ENCODE results near the gene MAML3. TPM values are rescaled to one million over a fixed set of nuclear protein-coding genes. Genes with fewer than 3 reads are reported as not detected.

Gene MAML3
- total RNA-seq, 1 donor from 2014 or later = 5.8 TPM

DNA sequence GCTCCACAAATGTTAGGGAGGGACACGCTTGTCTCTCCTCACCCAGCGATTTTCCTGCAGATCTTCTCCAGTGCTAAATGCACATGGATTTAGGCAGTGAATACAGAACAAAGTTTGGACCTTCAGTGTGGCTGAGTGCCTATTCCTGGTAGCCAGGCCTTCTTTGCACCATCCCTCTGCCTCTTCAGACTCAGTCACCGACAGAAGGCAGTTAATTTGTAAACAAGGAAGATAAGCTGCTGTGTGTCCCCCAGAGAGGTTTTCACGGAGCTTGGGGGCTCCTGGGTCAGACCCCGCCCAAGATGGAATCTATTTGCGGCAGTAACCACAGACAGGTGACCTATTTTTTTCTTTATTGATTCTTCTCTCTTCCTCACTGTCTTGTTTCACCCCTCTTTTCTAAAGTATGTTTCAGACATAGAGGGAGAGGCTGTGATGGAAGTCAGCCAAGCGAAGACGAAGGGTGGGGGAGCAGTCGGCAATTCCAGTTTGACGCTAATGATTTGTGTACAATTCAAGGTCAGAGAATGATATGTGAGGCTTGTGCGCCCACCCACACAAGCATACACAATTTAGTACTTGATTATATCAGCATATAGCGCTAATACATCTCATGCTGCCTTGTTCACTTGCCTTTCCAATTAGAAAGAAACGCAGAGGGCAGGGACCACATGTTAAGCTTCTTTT, 287.6 kb downstream of the MAML3 start:
- no peak for DNase-seq (ENCODE audit: low spot score)

DNA sequence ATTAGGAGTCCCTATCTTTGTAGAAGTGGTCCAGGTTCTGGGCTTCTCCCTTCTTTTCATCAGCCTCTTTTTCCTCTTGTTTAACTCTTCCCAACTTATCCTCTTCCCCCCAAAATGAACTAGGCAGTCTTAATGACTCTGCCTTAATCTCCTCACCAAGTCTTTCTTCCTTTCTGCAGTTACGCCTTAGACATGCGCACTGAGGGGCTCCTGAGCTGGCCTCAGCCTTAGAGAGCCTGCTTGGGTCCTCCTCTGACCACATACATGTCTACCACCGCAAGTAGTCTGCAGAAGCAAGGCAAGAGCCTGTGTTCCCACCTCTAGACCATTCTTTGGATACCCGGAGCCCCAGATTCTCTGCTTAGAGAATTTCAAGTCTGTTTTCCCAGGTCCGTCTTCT, 288.4 kb downstream of the MAML3 start:
- DNase-seq (ENCODE audit: low spot score) = no peak

DNA sequence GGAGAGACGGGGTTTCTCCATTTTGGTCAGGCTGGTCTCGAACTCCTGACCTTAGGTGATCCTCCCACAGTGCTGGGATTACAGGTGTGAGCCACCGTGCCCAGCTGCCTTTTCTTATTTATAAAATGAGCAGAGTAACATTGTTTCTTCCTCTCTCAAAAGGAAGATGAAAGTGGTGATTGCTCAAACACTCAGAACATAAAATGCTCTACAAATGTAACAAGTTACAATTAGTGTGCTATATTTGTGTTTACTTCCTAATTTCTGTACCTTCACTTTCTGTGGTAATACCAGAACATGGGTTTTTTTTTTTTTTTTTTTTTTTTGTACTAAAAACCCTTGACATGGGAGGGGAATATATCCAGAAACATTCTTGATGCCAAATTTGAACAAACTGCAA, 290.5 kb downstream of the MAML3 start:
- DNase-seq (ENCODE audit: low spot score) = no peak

DNA sequence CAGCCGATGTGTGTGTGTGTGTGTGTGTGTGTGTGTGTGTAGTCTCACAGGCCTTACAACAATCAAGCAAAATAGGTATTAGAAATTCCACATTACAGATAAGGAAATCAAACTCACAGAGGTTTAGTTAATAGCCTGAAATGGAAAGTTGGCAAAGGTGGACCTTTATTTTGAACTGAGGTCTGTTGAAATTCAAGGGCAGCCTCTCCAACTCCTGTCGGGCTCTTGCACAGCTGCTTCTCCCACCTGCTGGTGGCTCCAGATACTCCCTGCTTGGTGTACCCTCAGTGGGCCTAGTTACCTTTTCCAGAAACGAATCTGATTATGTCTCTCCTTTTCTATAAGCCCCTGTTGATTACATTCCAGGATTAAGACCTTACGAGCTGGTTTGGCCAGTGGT, 292.5 kb downstream of the MAML3 start:
- no peak for DNase-seq (ENCODE audit: low spot score)

DNA sequence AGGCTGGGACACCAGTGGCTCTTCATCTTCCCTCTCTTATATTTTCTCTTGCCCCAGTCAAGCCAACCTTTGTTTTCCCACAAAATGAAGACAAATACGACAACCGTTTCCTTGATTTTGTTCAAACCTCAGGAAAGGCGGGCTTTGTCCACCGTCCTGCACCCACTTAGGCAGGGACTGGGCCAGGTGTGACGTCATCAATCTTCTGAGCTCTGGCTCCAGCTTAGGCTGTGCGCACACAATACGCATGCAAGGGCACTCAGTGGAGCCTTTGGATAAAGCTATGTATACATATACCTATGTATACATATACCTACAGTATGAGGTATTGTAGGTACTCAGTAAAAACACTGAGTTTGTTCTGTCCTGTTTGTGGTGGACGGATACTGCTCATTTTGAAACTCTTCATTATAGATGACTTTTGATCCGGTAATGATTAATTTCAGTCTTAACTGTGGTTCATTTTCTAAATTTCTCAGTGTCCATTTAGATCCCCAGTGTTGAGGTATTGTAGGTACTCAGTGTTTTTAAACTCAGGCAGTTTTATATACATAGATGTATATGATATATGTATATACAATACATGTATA, 293.5 kb downstream of the MAML3 start:
- DNase-seq (ENCODE audit: low spot score) = no peak

DNA sequence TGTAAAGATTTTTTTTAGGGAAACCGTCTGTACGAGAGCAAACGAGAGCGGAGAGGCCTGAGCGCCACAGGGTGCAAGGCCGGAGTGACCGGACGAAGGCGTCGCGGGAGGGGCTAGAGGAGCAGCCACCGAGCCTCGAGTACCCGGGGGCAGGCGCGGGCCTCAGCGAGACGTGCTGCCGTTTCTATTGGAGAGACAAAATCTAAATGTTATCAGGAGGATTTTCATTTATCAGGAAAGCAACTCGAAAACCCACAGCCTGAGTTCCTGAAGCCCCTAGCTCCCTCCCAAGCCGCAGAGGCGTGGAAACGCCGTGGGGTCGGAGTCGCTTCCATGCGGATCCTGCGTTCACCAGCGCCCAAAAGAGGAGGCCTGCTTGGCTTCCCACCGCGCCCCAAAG, 294.1 kb downstream of the MAML3 start:
- DNase-seq (ENCODE audit: low spot score) = no peak

DNA sequence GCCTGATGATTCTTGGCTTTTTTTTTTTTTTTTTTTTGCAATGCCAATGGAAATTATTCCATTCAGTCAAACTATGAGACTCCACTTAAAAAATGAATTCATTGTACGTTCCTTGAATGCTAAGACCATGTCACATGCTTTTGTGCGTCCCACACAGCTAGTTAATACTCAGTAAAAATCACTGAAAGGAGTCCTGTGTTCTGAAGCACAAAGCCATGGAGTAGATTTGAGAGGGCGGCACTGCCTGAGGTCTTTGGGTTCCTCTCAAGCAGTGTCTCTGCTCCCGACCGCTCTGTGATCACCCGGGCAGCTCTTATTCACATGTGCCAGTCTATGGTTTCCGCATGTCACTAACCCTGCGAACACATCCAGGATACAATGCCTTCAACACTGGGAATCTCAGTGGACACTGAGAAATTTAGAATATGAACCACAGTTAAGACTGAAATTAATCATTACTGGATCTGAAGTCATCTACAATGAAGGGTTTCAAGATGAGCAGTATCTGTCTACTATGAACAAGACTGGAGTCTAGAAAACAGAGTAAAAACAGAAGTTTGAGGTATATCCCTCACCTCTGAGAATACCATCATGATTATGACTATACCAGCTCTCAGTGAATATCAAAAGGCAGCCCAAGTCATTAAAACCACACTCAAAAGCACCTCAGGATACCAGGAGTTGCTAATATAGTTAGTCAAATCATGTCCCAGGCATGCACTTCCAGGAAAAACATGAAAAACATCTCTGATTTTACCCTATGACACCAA, 295.4 kb downstream of the MAML3 start:
- DNase-seq (ENCODE audit: low spot score) = no peak

DNA sequence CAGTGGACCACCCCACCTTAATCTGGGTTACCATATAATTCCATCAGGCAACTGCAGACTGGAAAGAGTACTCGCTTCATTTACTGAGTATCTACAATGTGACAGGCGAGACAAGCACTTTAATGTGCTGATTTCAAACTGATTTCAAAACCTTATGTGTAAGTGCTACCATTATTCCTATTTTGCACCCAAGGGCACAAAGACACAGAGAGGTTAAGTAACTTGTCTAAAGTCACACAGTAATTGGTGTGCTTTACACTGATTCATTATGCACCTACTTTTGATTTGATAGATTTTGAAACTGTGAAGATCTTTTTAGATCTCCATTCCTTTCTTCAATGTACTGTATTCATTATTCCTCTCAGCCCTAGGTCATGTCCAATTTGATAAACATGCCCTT, 296.0 kb downstream of the MAML3 start:
- DNase-seq (ENCODE audit: low spot score) = no peak

DNA sequence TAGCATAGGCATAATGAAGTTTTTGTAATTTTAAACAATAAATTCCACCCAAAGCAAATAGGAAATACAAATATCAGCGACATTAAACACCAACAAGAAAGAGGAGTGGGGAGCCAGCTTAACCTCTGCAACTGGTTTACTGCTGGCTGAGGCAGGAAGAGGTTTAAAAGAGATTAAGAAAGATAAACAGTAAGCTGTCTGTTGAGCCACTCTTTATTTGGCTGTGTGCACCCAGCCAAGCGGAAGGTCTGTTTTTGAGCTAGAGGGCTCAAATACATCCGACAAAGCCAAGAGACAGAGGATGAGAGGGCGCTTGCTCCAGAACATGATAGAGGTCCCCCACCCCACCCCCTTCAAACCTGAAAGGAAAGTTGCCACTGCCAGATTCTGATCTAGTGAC, 297.0 kb downstream of the MAML3 start:
- DNase-seq (ENCODE audit: low spot score) = peak; percentile 86

DNA sequence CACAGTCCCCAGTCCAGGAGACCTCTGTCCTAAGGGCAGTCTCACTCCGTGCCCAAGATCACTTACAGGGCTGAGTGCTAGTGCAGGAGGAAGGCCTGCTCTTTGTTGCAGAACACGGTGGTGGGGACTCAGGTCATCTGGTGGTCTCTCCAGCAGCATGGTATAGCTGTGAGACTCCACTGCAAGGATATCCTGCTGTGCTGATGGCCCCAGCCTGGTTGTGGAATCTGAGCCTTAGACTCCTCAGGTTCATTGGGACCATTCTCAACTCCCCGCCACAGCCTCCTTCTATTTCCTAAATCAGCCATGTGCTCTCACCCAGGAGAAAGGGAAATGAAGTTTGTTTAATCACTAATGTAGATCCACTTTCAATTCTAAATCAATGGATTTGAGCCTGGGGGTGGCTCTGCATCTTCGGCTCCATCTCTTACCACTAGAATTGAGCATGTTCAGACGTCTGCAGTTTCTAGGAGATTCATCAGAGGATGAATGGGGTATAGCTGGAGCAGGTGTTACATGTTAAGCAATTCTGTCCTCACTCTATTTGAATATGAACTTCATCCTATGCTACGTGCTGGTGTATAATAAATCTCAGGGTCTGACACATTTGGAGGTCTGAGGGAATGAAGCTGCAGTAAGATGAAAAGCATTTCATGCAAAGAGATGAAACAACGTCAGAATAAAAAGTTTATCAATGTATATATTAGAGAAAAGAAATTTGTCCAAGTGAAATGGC, 299.1 kb downstream of the MAML3 start:
- no peak for DNase-seq (ENCODE audit: low spot score)

DNA sequence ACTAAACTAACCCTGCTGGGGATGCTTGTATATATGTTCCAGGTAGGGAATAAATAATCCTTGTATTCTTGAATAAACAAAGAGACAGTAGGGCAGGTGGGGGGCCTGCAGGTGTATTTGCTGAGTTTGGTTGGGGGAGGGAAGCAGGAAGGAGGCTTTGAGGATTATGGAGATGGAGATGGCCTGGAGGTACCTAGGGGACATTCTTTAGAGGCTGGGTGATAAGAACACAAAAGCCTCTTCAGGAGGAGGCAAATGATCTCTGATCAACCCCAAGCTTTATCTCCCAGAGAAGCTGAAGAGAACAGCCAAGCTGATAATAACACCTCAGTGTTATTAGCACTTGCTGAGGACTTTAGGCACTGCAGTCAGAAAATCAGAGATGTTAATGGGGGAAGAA, 300.7 kb downstream of the MAML3 start:
- no peak for DNase-seq (ENCODE audit: low spot score)

DNA sequence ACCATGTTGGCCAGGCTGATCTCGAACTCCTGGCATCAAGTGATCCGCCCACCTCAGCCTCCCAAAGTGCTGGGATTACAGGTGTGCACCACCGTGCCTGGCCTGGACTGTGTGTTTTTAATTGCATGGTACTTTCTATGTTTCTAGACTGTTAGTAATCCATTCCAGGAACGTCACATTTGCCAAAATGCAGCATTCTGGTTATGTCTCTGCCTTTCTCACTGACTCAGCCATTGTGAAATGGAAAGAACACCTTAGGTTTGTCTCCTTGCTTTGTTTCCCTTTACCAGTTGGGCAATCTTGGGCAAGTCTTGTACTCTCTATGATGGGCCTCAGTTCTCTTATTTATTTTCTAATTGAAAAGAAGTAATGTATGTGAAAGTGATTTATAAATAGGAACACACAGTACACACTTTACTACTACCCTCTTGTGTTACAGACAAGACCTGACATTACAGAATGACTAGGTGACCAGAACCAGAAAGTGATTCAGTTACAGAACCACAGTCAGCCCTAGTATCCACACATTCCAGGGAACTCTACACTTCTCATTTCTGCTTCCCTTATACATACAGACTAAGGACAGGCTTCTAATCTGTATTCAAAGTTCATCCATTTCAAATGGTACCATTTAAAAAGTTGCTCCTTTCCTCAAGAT, 301.2 kb downstream of the MAML3 start:
- no peak for DNase-seq (ENCODE audit: low spot score)

DNA sequence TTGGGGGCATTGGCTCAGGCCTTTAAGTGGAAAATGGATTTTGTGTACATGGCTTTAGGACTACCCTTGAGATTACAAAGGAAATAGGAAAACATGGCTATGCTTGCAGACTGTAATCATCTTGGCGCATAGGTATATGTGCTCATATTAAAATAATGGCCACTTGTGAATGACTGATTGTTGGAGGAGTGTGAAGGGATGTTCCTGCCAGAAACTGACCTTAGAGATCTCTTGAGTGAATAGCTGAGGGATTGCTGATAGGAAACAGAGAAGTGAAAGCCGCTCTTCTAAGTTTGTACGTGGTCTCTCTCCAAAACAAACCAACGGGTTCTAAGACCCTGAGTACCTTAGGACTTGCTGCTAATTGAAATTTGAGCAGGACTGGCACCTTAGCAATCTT, 302.3 kb downstream of the MAML3 start:
- DNase-seq (ENCODE audit: low spot score) = no peak

DNA sequence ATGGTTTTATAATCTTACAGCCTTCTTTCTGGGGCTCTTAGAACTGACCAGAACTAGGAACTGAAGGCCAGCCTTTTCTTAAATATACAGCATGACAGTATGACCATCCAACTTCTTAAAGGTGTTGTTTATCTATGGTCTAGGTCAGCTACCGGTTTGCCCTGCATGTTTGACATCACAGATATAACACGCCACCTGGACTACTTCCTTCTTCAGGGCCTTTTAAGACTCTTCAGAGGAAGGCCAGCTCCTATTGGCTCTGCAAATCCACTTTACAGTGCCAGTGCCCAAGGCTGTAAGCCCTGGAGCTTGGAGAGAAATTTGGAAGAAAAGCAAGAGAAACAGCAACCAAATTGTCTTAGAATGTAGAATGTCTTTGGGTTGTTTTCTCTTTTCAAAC, 302.9 kb downstream of the MAML3 start:
- no peak for DNase-seq (ENCODE audit: low spot score)

DNA sequence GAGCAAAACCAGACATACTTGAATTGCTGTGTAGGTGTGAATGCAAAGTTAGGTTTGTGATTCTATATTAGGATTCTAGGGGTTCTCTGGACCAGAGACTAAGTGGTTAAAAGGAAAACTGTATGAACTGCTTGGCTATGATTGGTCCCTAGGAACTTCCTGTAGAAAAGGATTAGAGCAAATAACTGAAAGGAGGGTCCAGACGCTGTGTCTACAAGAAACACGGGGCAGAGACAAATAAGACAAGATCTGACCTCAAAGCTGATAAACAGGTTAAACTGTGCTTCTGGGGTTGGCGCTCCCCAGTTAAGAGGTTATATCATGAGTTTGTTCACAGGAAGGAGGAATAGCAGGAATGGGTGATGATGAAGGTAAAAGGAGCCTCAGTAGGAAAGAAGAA, 304.8 kb downstream of the MAML3 start:
- DNase-seq (ENCODE audit: low spot score) = peak; percentile 65

DNA sequence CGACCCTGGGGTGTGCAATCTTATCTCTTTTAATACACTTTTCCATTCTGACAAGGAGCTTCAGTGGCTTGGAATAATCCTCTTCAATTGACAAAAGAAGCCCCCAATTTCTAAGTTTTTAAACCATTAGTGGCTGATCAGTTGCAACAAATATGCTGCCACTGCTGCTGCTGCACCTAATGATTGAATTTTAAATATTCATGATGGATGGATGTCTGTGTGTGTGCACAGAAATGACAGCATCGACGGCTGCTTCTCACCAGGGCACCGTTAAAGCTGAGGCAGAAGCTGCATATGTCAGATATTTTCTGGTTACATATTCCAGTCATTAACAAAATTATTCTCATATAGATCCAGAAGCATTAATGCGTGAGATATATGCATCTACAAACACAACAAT, 306.0 kb downstream of the MAML3 start:
- DNase-seq (ENCODE audit: low spot score) = no peak

DNA sequence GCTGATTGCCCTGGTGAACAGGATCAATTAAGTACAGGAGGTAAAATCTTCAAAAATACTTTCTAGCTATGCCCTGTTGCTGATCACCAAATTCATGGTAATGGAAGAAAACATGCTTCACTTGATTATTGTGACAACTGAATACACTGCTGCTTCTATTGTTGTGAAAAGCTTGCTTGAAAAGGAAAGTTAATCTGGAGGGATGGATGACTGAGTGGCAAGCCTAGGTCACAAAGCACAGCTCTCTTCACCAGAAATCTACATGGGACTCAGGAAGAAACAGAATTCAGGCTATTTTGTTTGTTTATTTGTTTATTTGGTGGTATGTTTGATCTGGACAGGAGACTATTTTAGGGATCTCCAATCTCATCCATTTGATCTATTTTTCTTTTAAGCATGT, 306.4 kb downstream of the MAML3 start:
- no peak for DNase-seq (ENCODE audit: low spot score)

DNA sequence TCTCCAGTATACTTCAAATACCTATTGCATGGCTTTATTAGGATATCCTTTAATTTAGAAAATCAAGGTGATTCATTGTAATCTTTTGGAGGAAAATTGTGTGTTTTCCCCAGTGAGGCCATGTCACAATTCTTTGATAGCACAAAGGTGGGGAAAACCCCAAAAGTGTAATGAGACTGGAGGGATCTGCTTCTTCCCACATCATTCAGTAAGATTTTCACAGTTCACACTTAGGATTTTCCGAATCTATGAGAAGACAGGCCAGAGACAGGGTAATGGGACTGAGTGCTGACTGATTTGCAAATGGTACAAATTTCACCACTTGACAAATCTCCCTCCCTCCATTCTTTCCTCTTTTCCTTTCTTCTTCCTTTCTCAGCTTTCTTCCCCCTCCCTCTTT, 307.2 kb downstream of the MAML3 start:
- DNase-seq (ENCODE audit: low spot score) = no peak

DNA sequence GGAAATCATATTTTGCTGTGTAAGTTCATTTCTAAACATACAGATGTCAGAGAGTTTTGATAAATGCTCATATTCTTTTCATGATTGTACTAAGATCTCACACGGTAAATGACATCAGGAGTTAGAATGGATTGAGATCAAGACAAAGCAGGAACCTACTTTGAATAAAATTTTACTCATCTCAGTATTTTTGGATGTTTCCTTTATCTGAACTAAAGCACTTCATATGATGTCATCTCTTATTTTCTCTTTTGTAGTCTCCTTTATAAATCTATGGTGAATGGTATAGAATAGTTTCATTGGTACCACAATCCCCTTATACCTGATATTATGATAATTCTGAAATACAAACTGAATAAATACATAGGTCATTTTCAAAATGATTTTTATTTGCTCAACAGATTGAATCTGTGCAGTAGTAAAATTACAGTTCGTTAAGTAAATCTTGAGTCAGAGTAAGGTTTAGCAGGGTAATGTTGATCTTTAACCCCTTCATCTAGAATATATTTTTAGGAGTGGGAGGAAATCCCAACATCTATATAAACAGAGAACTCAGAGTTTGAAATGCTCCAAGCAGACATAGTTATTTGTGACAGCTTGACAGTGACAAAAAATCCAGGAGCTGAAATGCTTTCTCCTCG, 308.4 kb downstream of the MAML3 start:
- DNase-seq (ENCODE audit: low spot score) = no peak

DNA sequence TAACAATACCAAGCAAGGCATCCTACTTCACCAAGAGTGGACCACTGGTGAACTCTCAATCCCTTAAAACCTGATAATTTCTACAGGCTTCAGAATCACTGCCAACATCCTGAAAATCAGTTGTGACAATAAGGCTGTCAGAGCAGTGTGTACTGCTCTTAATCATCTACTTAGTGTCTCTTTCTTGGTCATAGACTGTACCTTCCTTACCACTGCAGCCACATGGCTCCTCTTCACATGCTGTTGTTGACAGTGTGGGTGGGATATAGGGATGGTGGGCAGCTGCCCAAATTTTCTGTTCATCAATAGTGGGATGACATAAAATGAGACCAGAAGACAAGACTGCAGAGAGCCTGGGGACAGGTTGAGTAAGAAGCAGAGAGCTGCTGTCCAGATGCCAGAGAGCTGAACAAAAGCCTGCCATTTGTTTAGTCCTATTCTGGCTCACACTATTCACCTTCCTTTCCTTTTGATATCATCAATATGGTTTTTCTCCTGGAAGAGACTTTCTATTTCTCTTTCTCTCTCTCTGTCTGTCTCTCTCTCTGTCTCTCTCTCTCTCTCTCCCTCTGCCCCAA, 309.4 kb downstream of the MAML3 start:
- DNase-seq (ENCODE audit: low spot score) = no peak

DNA sequence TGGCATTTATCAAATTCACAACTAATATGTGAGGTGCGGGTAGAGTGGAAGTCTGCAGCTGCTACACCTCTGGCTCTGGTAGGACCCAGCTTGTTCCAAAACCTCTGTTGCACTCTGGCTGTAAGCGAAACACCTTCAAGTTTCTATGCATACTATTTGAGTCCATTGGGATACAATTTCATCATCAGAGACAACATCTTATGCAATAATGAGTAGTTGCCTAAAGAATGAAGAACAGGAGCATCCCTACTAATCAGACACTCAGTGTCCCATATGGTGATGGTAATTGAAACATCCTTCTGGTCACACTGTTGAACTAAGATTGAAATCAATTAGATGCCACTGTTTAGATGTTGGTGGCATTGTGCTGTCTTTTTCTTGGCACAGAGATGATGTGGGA, 309.9 kb downstream of the MAML3 start:
- no peak for DNase-seq (ENCODE audit: low spot score)
